GM18907 (cell line): ENCODE measurements around the gene INMT.

Source experiments
- ATAC-seq: cut with Tn5 transposase; IDR thresholded peaks from one replicate; pipeline ENCODE4 v1.9.1; 2021; ENCODE audit warnings: mild to moderate bottlenecking, moderate library complexity; ENCODE audit not compliant: unreplicated experiment

The INMT gene

GRCh38 chr7:30779574-30779973 lies 27.6 kb downstream of the INMT start:
- no peak for ATAC-seq

- ATAC-seq = no peak
Observed at GRCh38 chr7:30780941-30781340, 29.0 kb downstream of the INMT start.

GRCh38 chr7:30782690-30783089 lies 30.8 kb downstream of the INMT start:
- no peak for ATAC-seq

GRCh38 chr7:30785786-30786185 lies 33.9 kb downstream of the INMT start:
- ATAC-seq = no peak

- no peak for ATAC-seq
Observed at GRCh38 chr7:30787486-30787885, 35.6 kb downstream of the INMT start.

GRCh38 chr7:30788640-30789333 lies 36.9 kb downstream of the INMT start:
- ATAC-seq = no peak

GRCh38 chr7:30789334-30789711 lies 37.4 kb downstream of the INMT start:
- no peak for ATAC-seq

- ATAC-seq = no peak
Observed at GRCh38 chr7:30790356-30790755, 38.4 kb downstream of the INMT start.

GRCh38 chr7:30791114-30791513 lies 39.2 kb downstream of the INMT start:
- no peak for ATAC-seq

GRCh38 chr7:30795161-30795948 lies 43.4 kb downstream of the INMT start:
- ATAC-seq = peak; percentile 26

- ATAC-seq = peak; percentile 23
Observed at GRCh38 chr7:30796105-30796869, 44.4 kb downstream of the INMT start.

GRCh38 chr7:30797176-30798040 lies 45.5 kb downstream of the INMT start:
- ATAC-seq = no peak

- ATAC-seq = peak; percentile 88
Observed at GRCh38 chr7:30799206-30799975, 47.5 kb downstream of the INMT start.

- ATAC-seq = peak; percentile 2
Observed at GRCh38 chr7:30799976-30800661, 48.2 kb downstream of the INMT start.

GRCh38 chr7:30800785-30801252 lies 48.9 kb downstream of the INMT start:
- peak; percentile 44 for ATAC-seq

- no peak for ATAC-seq
Observed at GRCh38 chr7:30802812-30803211, 50.9 kb downstream of the INMT start.

- no peak for ATAC-seq
Observed at GRCh38 chr7:30804078-30804661, 52.2 kb downstream of the INMT start.

- no peak for ATAC-seq
Observed at GRCh38 chr7:30805081-30805691, 53.3 kb downstream of the INMT start.
